SU-DHL-6 (cell line): ENCODE results near the gene PRKN.

Experiments
- H2AFZ ChIP-seq: fragments of 200-600 bp; sonication (generic); 2 replicates; pipeline ENCODE4 v1.6.1; 2014; ENCODE audit warnings: low read depth, mild to moderate bottlenecking, moderate library complexity, mixed read lengths, antibody characterized with exemption, low read length; ENCODE audit not compliant: severe bottlenecking
- H3F3A ChIP-seq: fragments of 200-600 bp; shearing (Covaris generic); 2 replicates; pipeline ENCODE4 v1.6.0; 2016; ENCODE audit warnings: antibody characterized with exemption, mild to moderate bottlenecking; ENCODE audit not compliant: insufficient read depth
- H3K27ac ChIP-seq: fragments of 200-600 bp; sonication (generic); 2 replicates; pipeline ENCODE4 v1.5.1; 2016; ENCODE audit warnings: low read depth, mild to moderate bottlenecking, low read length, moderate library complexity, mixed read lengths
- H3K27me3 ChIP-seq: fragments of 200-600 bp; sonication (generic), shearing (Covaris generic); 2 replicates; pipeline ENCODE4 v1.6.0; 2014; ENCODE audit warnings: mild to moderate bottlenecking, low read length
- H3K36me3 ChIP-seq: fragments of 200-600 bp; sonication (generic); 2 replicates; pipeline ENCODE4 v1.6.1; 2014; ENCODE audit warnings: mild to moderate bottlenecking, low read length, mixed read lengths
- H3K4me2 ChIP-seq: fragments of 300-600, 200-600 bp; shearing (Covaris generic), sonication (generic); 2 replicates; pipeline ENCODE4 v1.6.0; 2014; ENCODE audit warnings: low read length, low read depth, mild to moderate bottlenecking; ENCODE audit not compliant: poor library complexity, severe bottlenecking
- H3K4me3 ChIP-seq: fragments of 200-600 bp; sonication (generic); 2 replicates; pipeline ENCODE4 v1.5.1; 2014; ENCODE audit warnings: antibody characterized with exemption, low read length, mild to moderate bottlenecking, mixed read lengths; ENCODE audit not compliant: insufficient read depth, poor library complexity, severe bottlenecking
- H3K79me2 ChIP-seq: fragments of 200-600 bp; sonication (generic); 2 replicates; pipeline ENCODE4 v1.6.1; 2014; ENCODE audit warnings: mild to moderate bottlenecking, low read length, moderate library complexity; ENCODE audit not compliant: insufficient read depth
- H3K9ac ChIP-seq: fragments of 200-600 bp; sonication (generic); 2 replicates; pipeline ENCODE4 v1.7.0; 2014; ENCODE audit warnings: mild to moderate bottlenecking, low read length
- H3K9me2 ChIP-seq: fragments of 200-600 bp; sonication (generic); replicated peaks from 2 replicates; pipeline ENCODE4 v1.6.1; 2014; ENCODE audit warnings: low read length; ENCODE audit not compliant: insufficient read depth
- H3K9me3 ChIP-seq: fragments of 200-600 bp; sonication (generic); 2 replicates; pipeline ENCODE4 v1.6.1; 2014; ENCODE audit warnings: low read length, mixed read lengths; ENCODE audit not compliant: insufficient read depth
- H4K20me1 ChIP-seq: fragments of 200-600 bp; sonication (generic); 2 replicates; pipeline ENCODE4 v1.6.1; 2014; ENCODE audit warnings: low read depth, mild to moderate bottlenecking, antibody characterized with exemption, low read length, moderate library complexity, mixed read lengths
- CTCF ChIP-seq: fragments of 200-600 bp; sonication (generic); IDR thresholded peaks from one replicate; pipeline ENCODE4 v1.5.1; 2017; ENCODE audit warnings: antibody characterized with exemption, mild to moderate bottlenecking, low read length, moderate library complexity; ENCODE audit not compliant: insufficient read depth, poor library complexity, severe bottlenecking
- EZH2phosphoT487 ChIP-seq: fragments of 200-600 bp; sonication (generic), shearing (Covaris generic); conservative IDR thresholded peaks from 2 replicates; pipeline ENCODE4 v1.6.1; 2018; ENCODE audit warnings: mild to moderate bottlenecking, antibody characterized with exemption, low read length, moderate library complexity, mixed read lengths

PRKN gene

GRCh38 chr6:161711515-161711914 lies 1016.1 kb downstream of the PRKN start:
- H3K9ac ChIP-seq = no peak overlapping the region
- no peak overlapping the region for H3K27ac ChIP-seq
- TF ChIP-seq CTCF (no peak), EZH2phosphoT487 (no peak)
- H3K79me2 ChIP-seq = no peaks in the 10 kb centered on the region
- H3K9me2 ChIP-seq = no peaks in the 10 kb centered on the region
- H3K36me3 ChIP-seq = no peaks in the 10 kb centered on the region
- H3F3A ChIP-seq = no peaks in the 10 kb centered on the region
- no peak overlapping the region for H3K4me3 ChIP-seq
- no peak overlapping the region for H3K4me2 ChIP-seq
- no peaks in the 10 kb centered on the region for H4K20me1 ChIP-seq
- no peaks in the 10 kb centered on the region for H3K27me3 ChIP-seq
- H2AFZ ChIP-seq = no peak overlapping the region
- no peaks in the 10 kb centered on the region for H3K9me3 ChIP-seq

GRCh38 chr6:161710698-161711097 lies 1016.9 kb downstream of the PRKN start:
- no peaks in the 10 kb centered on the region for H3F3A ChIP-seq
- no peaks in the 10 kb centered on the region for H3K9me3 ChIP-seq
- no peak overlapping the region for H3K4me3 ChIP-seq

GRCh38 chr6:161701056-161701455 lies 1026.5 kb downstream of the PRKN start:
- no peak overlapping the region for H2AFZ ChIP-seq
- TF ChIP-seq CTCF = no peak
- TF ChIP-seq EZH2phosphoT487 = no peak
- no peaks in the 10 kb centered on the region for H3K36me3 ChIP-seq
- H3F3A ChIP-seq = no peaks in the 10 kb centered on the region
- no peaks in the 10 kb centered on the region for H3K9me3 ChIP-seq
- H3K79me2 ChIP-seq = no peaks in the 10 kb centered on the region
- H3K9me2 ChIP-seq = no peaks in the 10 kb centered on the region
- no peaks in the 10 kb centered on the region for H3K27me3 ChIP-seq
- H3K4me3 ChIP-seq = no peak overlapping the region
- H3K9ac ChIP-seq = no peak overlapping the region
- H3K27ac ChIP-seq = no peak overlapping the region
- no peaks in the 10 kb centered on the region for H4K20me1 ChIP-seq
- no peak overlapping the region for H3K4me2 ChIP-seq

More at GRCh38 chr6:161710698-161711097, 1016.9 kb downstream of the PRKN start:
- H4K20me1 ChIP-seq = no peaks in the 10 kb centered on the region
- H3K9me2 ChIP-seq = no peaks in the 10 kb centered on the region
- no peaks in the 10 kb centered on the region for H3K27me3 ChIP-seq
- no peaks in the 10 kb centered on the region for H3K79me2 ChIP-seq
- no peak overlapping the region for H3K4me2 ChIP-seq
- H3K9ac ChIP-seq = no peak overlapping the region
- no peaks in the 10 kb centered on the region for H3K36me3 ChIP-seq
- H3K27ac ChIP-seq = no peak overlapping the region
- TF ChIP-seq EZH2phosphoT487 (no peak), CTCF (no peak)
- no peak overlapping the region for H2AFZ ChIP-seq
